H9 (cell line): ENCODE measurements around the gene PRPF6. TPM values are rescaled to one million over a fixed set of nuclear protein-coding genes. Genes with fewer than 3 reads are reported as not detected.

ENCODE experiments used
- DNase-seq: peaks from one replicate; pipeline ENCODE4 v3.0.0-alpha.2; 2017
- H2AFZ ChIP-seq: one replicate; pipeline ENCODE4 v1.6.1; 2013; ENCODE audit warnings: mild to moderate bottlenecking, low read length, control low read depth, moderate library complexity
- H2AK5ac ChIP-seq: 2 replicates; pipeline ENCODE4 v1.6.1; 2013; ENCODE audit warnings: low read length, control low read depth, mixed read lengths; ENCODE audit not compliant: insufficient read length
- H2BK120ac ChIP-seq: one replicate; pipeline ENCODE4 v1.6.1; 2013; ENCODE audit warnings: low read depth, mild to moderate bottlenecking, low read length, control low read depth, inconsistent platforms; ENCODE audit not compliant: poor library complexity, severe bottlenecking
- H2BK12ac ChIP-seq: 2 replicates; pipeline ENCODE4 v1.6.1; 2013; ENCODE audit warnings: low read length, control low read depth, mixed read lengths, low read depth; ENCODE audit not compliant: insufficient read length
- H2BK15ac ChIP-seq: 2 replicates; pipeline ENCODE4 v1.6.1; 2013; ENCODE audit warnings: low read depth, low read length, control low read depth
- H2BK20ac ChIP-seq: one replicate; pipeline ENCODE4 v1.6.1; 2013; ENCODE audit warnings: low read depth, mild to moderate bottlenecking, low read length, control low read depth, inconsistent platforms; ENCODE audit not compliant: poor library complexity, severe bottlenecking
- H2BK5ac ChIP-seq: 2 replicates; pipeline ENCODE4 v1.6.1; 2013; ENCODE audit warnings: low read length, control low read depth, mixed read lengths; ENCODE audit not compliant: insufficient read length
- H3K14ac ChIP-seq: 2 replicates; pipeline ENCODE4 v1.6.1; 2013; ENCODE audit warnings: low read length, control low read depth; ENCODE audit not compliant: insufficient read depth
- H3K18ac ChIP-seq: 2 replicates; pipeline ENCODE4 v1.6.1; 2013; ENCODE audit warnings: low read depth, mild to moderate bottlenecking, mixed read lengths, low read length, control low read depth; ENCODE audit not compliant: insufficient read length
- H3K23ac ChIP-seq: 2 replicates; pipeline ENCODE4 v1.6.1; 2013; ENCODE audit warnings: low read length, control low read depth, mixed read lengths, low read depth; ENCODE audit not compliant: insufficient read length
- H3K23me2 ChIP-seq: 2 replicates; pipeline ENCODE4 v1.6.1; 2013; ENCODE audit warnings: low read depth, mild to moderate bottlenecking, mixed read lengths, low read length, control low read depth; ENCODE audit not compliant: insufficient read length, poor library complexity, severe bottlenecking
- H3K27ac ChIP-seq: 2 replicates; pipeline ENCODE4 v1.5.1; 2013; ENCODE audit warnings: low read length, control low read depth, mixed read lengths, low read depth; ENCODE audit not compliant: insufficient read length
- H3K27me3 ChIP-seq: 2 replicates; pipeline ENCODE4 v1.6.1; 2013; ENCODE audit warnings: low read length, control low read depth, inconsistent platforms; ENCODE audit not compliant: insufficient read depth
- H3K4ac ChIP-seq: 2 replicates; pipeline ENCODE4 v1.6.1; 2013; ENCODE audit warnings: low read depth, mild to moderate bottlenecking, control low read depth, inconsistent platforms, low read length, moderate library complexity
- H3K4me1 ChIP-seq: 2 replicates; pipeline ENCODE4 v1.6.1; 2013; ENCODE audit warnings: low read length, control low read depth, inconsistent platforms; ENCODE audit not compliant: insufficient read depth
- H3K4me2 ChIP-seq: 2 replicates; pipeline ENCODE4 v1.6.1; 2013; ENCODE audit warnings: low read length, control low read depth, mixed read lengths; ENCODE audit not compliant: insufficient read length, insufficient read depth
- H3K56ac ChIP-seq: 2 replicates; pipeline ENCODE4 v1.6.1; 2013; ENCODE audit warnings: low read depth, mild to moderate bottlenecking, mixed read lengths, low read length, control low read depth; ENCODE audit not compliant: insufficient read length
- H3K79me1 ChIP-seq: 2 replicates; pipeline ENCODE4 v1.6.1; 2013; ENCODE audit warnings: low read depth, mild to moderate bottlenecking, moderate library complexity, low read length, control low read depth, inconsistent platforms; ENCODE audit not compliant: insufficient read depth, poor library complexity, severe bottlenecking
- H3K79me2 ChIP-seq: 2 replicates; pipeline ENCODE4 v1.6.1; 2013; ENCODE audit warnings: low read length, control low read depth, inconsistent platforms; ENCODE audit not compliant: insufficient read depth
- H3K9ac ChIP-seq: 2 replicates; pipeline ENCODE4 v1.6.1; 2013; ENCODE audit warnings: low read length, control low read depth, mixed read lengths; ENCODE audit not compliant: insufficient read length; ENCODE audit errors: extremely low read depth
- H3K9me3 ChIP-seq: one replicate; pipeline ENCODE4 v1.6.1; 2013; ENCODE audit warnings: low read depth, low read length, inconsistent platforms; ENCODE audit not compliant: control insufficient read depth
- H3T11ph ChIP-seq: one replicate; pipeline ENCODE4 v1.6.1; 2013; ENCODE audit warnings: mild to moderate bottlenecking, low read length, control low read depth, inconsistent platforms
- H4K20me1 ChIP-seq: one replicate; pipeline ENCODE4 v1.6.1; 2013; ENCODE audit not compliant: control insufficient read depth, insufficient read length, insufficient read depth
- H4K5ac ChIP-seq: 2 replicates; pipeline ENCODE4 v1.6.1; 2013; ENCODE audit warnings: low read depth, mild to moderate bottlenecking, mixed read lengths, low read length, control low read depth; ENCODE audit not compliant: insufficient read length
- H4K8ac ChIP-seq: replicated peaks from 2 replicates; pipeline ENCODE4 v1.6.1; 2013; ENCODE audit warnings: low read length, control low read depth, mixed read lengths, low read depth; ENCODE audit not compliant: insufficient read length
- H4K91ac ChIP-seq: 2 replicates; pipeline ENCODE4 v1.6.1; 2013; ENCODE audit warnings: low read depth, mild to moderate bottlenecking, moderate library complexity, mixed read lengths, low read length, control low read depth; ENCODE audit not compliant: insufficient read length
- H3K27ac Mint-ChIP-seq, 3 experiments: 2 replicates in 2 of 3; 3 replicates in 1 of 3; pipeline ENCODE4 v1.8.0; 2020 to 2021; ENCODE audit warnings: mixed read lengths in 3 of 3, mild to moderate bottlenecking in 1 of 3, moderate library complexity in 1 of 3
- H3K27me3 Mint-ChIP-seq: 2 replicates; pipeline ENCODE4 v1.8.0; 2021; ENCODE audit warnings: low read depth, mild to moderate bottlenecking, moderate library complexity, mixed read lengths
- H3K36me3 Mint-ChIP-seq, 3 experiments: 2 replicates in 2 of 3; 3 replicates in 1 of 3; pipeline ENCODE4 v1.8.0; 2020 to 2021; ENCODE audit warnings: low read depth in 3 of 3, mixed read lengths in 3 of 3; ENCODE audit not compliant: insufficient read depth in 1 of 3
- H3K4me1 Mint-ChIP-seq, 2 experiments: 2 replicates each; pipeline ENCODE4 v1.8.0; 2020; ENCODE audit warnings: mixed read lengths in 2 of 2
- H3K4me3 Mint-ChIP-seq, 2 experiments: 2 replicates in 1 of 2; 3 replicates in 1 of 2; pipeline ENCODE4 v1.8.0; 2020 to 2021; ENCODE audit warnings: mild to moderate bottlenecking in 2 of 2, mixed read lengths in 2 of 2, moderate library complexity in 1 of 2
- H3K9me3 Mint-ChIP-seq, 2 experiments: 2 replicates in 1 of 2; 3 replicates in 1 of 2; pipeline ENCODE4 v1.8.0; 2020; ENCODE audit warnings: mild to moderate bottlenecking in 2 of 2, mixed read lengths in 2 of 2, moderate library complexity in 1 of 2
- WGBS: extraction: QIAGEN DNeasy Blood & Tissue Kit; methylation state at CpG from one replicate; pipeline ENCODE4 v1.1.7; 2013; ENCODE audit warnings: missing lambda C conversion rate, low lambda C conversion rate, mixed read lengths; ENCODE audit not compliant: insufficient read length; ENCODE audit errors: extremely low coverage; 5-methylcytosine and 5-hydroxymethylcytosine counted together
- total RNA-seq: library from RNA; stranded (reverse); gene quantifications from 2 replicates; pipeline ENCODE4 v1.2.1, GENCODE V29; 2021
- TF ChIP-seq, protein P1 (sequence below): fragments of 200-600 bp; sonication (generic); conservative IDR thresholded peaks from 3 replicates; pipeline ENCODE4 v1.8.0; 2021; ENCODE audit warnings: antibody characterized with exemption, mild to moderate bottlenecking

Gene PRPF6
- total RNA-seq, 1 experiment from 2014 or later: 87.9 TPM

DNA sequence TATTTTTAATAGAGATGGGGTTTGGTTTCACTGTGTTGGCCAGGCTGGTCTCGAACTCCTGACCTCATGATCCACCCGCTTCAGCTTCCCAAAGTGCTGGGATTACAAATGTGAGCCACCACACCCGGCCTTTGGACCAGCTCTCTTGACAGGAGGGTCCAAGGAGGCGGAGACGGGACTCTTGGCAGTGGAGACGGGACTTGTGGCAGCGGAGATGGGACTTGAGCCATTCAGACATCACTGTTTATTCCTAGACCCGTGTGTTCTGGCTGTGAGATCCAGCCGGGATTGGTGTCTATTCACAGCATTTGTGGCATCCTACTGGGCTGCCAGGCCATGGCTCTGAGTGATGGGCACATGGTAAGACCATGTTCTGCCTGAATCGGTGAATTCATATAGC, 25.6 kb downstream of the PRPF6 start:
- no peak overlapping the region for H2BK12ac ChIP-seq
- H3K18ac ChIP-seq: no peak overlapping the region
- H3K23me2 ChIP-seq: no peaks in the 10 kb centered on the region
- no peaks in the 10 kb centered on the region for H3K79me2 ChIP-seq
- TF ChIP-seq, protein P1, sequence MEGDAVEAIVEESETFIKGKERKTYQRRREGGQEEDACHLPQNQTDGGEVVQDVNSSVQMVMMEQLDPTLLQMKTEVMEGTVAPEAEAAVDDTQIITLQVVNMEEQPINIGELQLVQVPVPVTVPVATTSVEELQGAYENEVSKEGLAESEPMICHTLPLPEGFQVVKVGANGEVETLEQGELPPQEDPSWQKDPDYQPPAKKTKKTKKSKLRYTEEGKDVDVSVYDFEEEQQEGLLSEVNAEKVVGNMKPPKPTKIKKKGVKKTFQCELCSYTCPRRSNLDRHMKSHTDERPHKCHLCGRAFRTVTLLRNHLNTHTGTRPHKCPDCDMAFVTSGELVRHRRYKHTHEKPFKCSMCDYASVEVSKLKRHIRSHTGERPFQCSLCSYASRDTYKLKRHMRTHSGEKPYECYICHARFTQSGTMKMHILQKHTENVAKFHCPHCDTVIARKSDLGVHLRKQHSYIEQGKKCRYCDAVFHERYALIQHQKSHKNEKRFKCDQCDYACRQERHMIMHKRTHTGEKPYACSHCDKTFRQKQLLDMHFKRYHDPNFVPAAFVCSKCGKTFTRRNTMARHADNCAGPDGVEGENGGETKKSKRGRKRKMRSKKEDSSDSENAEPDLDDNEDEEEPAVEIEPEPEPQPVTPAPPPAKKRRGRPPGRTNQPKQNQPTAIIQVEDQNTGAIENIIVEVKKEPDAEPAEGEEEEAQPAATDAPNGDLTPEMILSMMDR: no peak
- WGBS: no CpG with 5 or more reads among the region's 10 CpGs
- no peak for DNase-seq
- no peak overlapping the region for H3K4me2 ChIP-seq
- Mint-ChIP-seq H3K36me3 (peaks cover 27 to 82% (median 75%) of the 10 kb centered on the region in 3 experiments), H3K9me3 (peaks cover 4 to 5% of the 10 kb centered on the region in 2 experiments; a peak in 2 of 5 replicates), H3K27me3 (no peaks in the 10 kb centered on the region), H3K4me3 (no peak overlapping the region), H3K27ac (no peak overlapping the region), H3K4me1 (no peaks in the 10 kb centered on the region)
- peaks cover 4% of the 10 kb centered on the region for H3K79me1 ChIP-seq
- no peak overlapping the region for H3K4ac ChIP-seq
- no peak overlapping the region for H4K91ac ChIP-seq
- H3K9me3 ChIP-seq: no peaks in the 10 kb centered on the region
- H3K23ac ChIP-seq: no peak overlapping the region
- H4K8ac ChIP-seq: no peak overlapping the region
- no peak overlapping the region for H2AFZ ChIP-seq
- H3K27me3 ChIP-seq: no peaks in the 10 kb centered on the region
- no peaks in the 10 kb centered on the region for H4K20me1 ChIP-seq
- no peak overlapping the region for H3K56ac ChIP-seq
- H3K14ac ChIP-seq: no peak overlapping the region
- H3K9ac ChIP-seq: no peak overlapping the region
- no peak overlapping the region for H4K5ac ChIP-seq
- H2AK5ac ChIP-seq: no peak overlapping the region
- H3K4me1 ChIP-seq: no peaks in the 10 kb centered on the region
- H3T11ph ChIP-seq: no peak overlapping the region
- no peak overlapping the region for H3K27ac ChIP-seq
- H2BK20ac ChIP-seq: no peak overlapping the region
- H2BK15ac ChIP-seq: no peak overlapping the region
- no peak overlapping the region for H2BK5ac ChIP-seq
- no peak overlapping the region for H2BK120ac ChIP-seq
